Measurements from ENCODE around the gene R3HDM1. TPM values are rescaled to one million over a fixed set of nuclear protein-coding genes. Genes with fewer than 3 reads are reported as not detected.
"Not testable (repeated sequence)": the region's sequence is repeated elsewhere in the genome, so short reads cannot be mapped to it uniquely, and the experiment has no call there.

The R3HDM1 gene
- total RNA-seq, 1 donor from 2014 or later = 63.0 TPM

- Mint-ChIP-seq H3K4me1 (no peaks in the 10 kb centered on the region), H3K27me3 (ENCODE audit: low read depth) (no peaks in the 10 kb centered on the region), H3K36me3 (ENCODE audit: low read depth) (peaks cover 12% of the 10 kb centered on the region), H3K27ac (ENCODE audit: unreplicated experiment) (no peak overlapping the region), H3K9me3 (no peaks in the 10 kb centered on the region), H3K4me3 (no peak overlapping the region)
- TF ChIP-seq, protein P1, sequence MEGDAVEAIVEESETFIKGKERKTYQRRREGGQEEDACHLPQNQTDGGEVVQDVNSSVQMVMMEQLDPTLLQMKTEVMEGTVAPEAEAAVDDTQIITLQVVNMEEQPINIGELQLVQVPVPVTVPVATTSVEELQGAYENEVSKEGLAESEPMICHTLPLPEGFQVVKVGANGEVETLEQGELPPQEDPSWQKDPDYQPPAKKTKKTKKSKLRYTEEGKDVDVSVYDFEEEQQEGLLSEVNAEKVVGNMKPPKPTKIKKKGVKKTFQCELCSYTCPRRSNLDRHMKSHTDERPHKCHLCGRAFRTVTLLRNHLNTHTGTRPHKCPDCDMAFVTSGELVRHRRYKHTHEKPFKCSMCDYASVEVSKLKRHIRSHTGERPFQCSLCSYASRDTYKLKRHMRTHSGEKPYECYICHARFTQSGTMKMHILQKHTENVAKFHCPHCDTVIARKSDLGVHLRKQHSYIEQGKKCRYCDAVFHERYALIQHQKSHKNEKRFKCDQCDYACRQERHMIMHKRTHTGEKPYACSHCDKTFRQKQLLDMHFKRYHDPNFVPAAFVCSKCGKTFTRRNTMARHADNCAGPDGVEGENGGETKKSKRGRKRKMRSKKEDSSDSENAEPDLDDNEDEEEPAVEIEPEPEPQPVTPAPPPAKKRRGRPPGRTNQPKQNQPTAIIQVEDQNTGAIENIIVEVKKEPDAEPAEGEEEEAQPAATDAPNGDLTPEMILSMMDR (conservative IDR thresholded peaks at IDR 0.05) = no peak
- DNase-seq (ENCODE audit: low read depth, low spot score) = no peak
Measured at GRCh38 chr2:135638825-135639224, 107.5 kb downstream of the R3HDM1 start.

GRCh38 chr2:135641156-135642068, 110.1 kb downstream of the R3HDM1 start:
- Mint-ChIP-seq H3K27me3 (ENCODE audit: low read depth) (no peaks in the 10 kb centered on the region), H3K36me3 (ENCODE audit: low read depth) (peaks cover 19% of the 10 kb centered on the region), H3K27ac (ENCODE audit: unreplicated experiment) (no peak overlapping the region), H3K9me3 (no peaks in the 10 kb centered on the region), H3K4me3 (no peak overlapping the region), H3K4me1 (no peaks in the 10 kb centered on the region)
- DNase-seq (ENCODE audit: low read depth, low spot score) = no peak
- TF ChIP-seq, protein P1 (conservative IDR thresholded peaks at IDR 0.05) = no peak

DNA sequence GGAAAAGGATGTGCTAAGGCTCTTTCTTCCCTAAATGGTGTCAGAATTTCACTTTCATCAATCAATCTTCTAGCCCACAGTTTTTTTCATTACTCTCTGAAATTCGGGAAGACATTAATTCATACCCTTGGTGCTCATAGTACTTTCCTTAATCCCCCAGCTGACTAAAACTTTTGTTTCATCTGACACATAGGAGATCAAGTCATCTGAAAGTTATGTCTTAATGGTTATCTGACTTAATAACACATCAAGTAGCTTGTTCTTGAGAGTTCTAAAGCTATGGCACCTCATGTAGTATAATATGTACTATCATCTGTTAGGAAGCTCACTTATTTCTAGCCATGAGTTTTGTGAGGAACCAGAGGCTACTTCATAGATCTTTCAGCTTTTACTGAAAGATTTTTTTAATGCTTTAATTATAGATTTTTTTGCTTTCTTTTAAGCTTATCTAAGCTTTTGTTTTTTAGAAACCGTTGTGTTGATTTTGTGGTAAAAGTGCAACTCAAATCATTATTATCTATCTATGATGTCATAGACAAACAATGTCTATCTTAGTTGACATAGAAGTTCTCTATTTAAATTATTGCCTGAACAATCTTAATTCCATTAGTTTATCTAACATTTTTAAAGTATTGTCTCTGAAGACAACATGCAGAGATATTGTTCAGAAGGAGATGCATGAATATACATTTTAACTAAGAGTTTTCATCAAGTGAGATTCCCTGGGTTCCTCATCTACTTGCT, 116.7 kb downstream of the R3HDM1 start:
- no peak overlapping the region for H3K27ac Mint-ChIP-seq (ENCODE audit: unreplicated experiment)
- TF ChIP-seq, protein P1 (conservative IDR thresholded peaks at IDR 0.05) = no peak
- H3K27me3 Mint-ChIP-seq (ENCODE audit: low read depth) = no peaks in the 10 kb centered on the region
- peaks cover 29% of the 10 kb centered on the region for H3K36me3 Mint-ChIP-seq (ENCODE audit: low read depth)
- no peak overlapping the region for H3K4me3 Mint-ChIP-seq
- DNase-seq (ENCODE audit: low read depth, low spot score) = no peak
- no peaks in the 10 kb centered on the region for H3K9me3 Mint-ChIP-seq
- H3K4me1 Mint-ChIP-seq = no peaks in the 10 kb centered on the region

DNA sequence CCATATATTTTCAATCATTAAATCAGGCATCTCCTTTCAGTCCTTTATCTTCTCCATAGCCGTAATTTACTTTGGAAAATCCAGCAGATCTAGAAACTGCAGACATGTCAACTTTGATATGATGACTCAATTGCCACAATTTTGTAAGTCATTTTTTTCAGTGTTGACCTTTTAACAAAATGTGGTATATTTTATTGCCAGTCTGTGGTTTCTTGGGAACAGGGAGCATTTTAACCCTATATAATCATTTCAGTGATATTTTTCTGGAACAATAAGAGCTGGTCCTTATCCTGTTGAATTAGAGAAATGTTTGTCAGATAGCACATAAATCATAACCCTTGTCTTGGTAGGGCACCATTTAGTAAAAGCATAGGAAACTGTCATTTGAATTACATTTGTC, 119.4 kb downstream of the R3HDM1 start:
- no peaks in the 10 kb centered on the region for H3K4me1 Mint-ChIP-seq
- TF ChIP-seq, protein P1 (conservative IDR thresholded peaks at IDR 0.05) = no peak
- H3K27me3 Mint-ChIP-seq (ENCODE audit: low read depth) = no peaks in the 10 kb centered on the region
- peaks cover 39% of the 10 kb centered on the region for H3K36me3 Mint-ChIP-seq (ENCODE audit: low read depth)
- no peak overlapping the region for H3K4me3 Mint-ChIP-seq
- peaks cover 2% of the 10 kb centered on the region for H3K9me3 Mint-ChIP-seq
- no peak for DNase-seq (ENCODE audit: low read depth, low spot score)
- H3K27ac Mint-ChIP-seq (ENCODE audit: unreplicated experiment) = no peak overlapping the region

- Mint-ChIP-seq H3K27me3 (ENCODE audit: low read depth) (no peaks in the 10 kb centered on the region), H3K4me3 (no peak overlapping the region), H3K27ac (ENCODE audit: unreplicated experiment) (no peak overlapping the region), H3K9me3 (peaks cover 2% of the 10 kb centered on the region), H3K4me1 (no peaks in the 10 kb centered on the region), H3K36me3 (ENCODE audit: low read depth) (peaks cover 38% of the 10 kb centered on the region)
- DNase-seq (ENCODE audit: low read depth, low spot score) = no peak
- TF ChIP-seq, protein P1 (conservative IDR thresholded peaks at IDR 0.05) = no peak
Measured at GRCh38 chr2:135651717-135652116, 120.4 kb downstream of the R3HDM1 start.

- not testable (repeated sequence) for H3K27ac Mint-ChIP-seq (ENCODE audit: unreplicated experiment); H3K9me3 Mint-ChIP-seq; H3K27me3 Mint-ChIP-seq (ENCODE audit: low read depth); H3K4me1 Mint-ChIP-seq; H3K4me3 Mint-ChIP-seq; DNase-seq (ENCODE audit: low read depth, low spot score)
- H3K36me3 Mint-ChIP-seq (ENCODE audit: low read depth) = peaks cover 26% of the 10 kb centered on the region
Measured at GRCh38 chr2:135654239-135654638, 123.0 kb downstream of the R3HDM1 start.

Measured in neural crest cell (in vitro differentiated cells).